Esophagus mucosa (tissue), 1 donor: Measurements from ENCODE around the gene PHF13. TPM values are rescaled to one million over a fixed set of nuclear protein-coding genes. Genes with fewer than 3 reads are reported as not detected.

Experiments used
- ATAC-seq: fragments of 200-7000 bp; cut with Tn5 transposase; one replicate; pipeline ENCODE4 v1.9.1; 2020
- total RNA-seq: library from RNA; stranded (reverse); gene quantifications from one replicate; pipeline ENCODE4 v1.2.4, GENCODE V29; 2023
- donor health status: DM: yes; HTN: yes; CAD: no.

Gene PHF13
- total RNA-seq, 1 donor from 2014 or later: 7.5 TPM

DNA sequence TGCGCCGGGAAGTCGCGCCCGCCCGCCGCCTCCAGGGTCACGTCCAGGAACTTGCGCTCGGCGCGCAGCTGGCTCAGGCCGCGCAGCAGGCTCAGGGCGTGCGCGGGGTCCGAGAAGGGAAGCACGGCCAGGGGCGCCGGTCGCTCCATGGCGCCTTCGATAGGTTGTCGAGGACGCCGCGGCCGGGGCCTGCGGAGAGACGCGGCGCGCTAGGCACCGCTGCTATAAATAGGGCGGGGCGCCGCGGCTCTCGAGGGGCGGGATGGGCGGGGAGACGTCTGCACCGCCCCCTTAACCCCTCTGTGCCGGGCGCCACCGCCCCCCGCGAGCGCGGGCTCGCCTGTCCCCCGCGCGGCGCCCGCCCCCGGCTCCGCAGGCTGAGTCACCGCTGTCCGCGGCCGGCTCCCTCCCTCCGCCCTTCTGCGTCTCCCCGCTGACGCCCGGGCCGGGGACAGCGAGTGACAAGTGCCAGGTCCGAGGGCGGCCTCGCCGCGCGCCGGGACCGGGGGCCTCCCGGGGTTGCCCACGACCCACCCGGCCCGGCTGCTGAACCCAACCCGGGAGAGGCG, 10.8 kb upstream of the PHF13 start, which contains the start of gene KLHL21:
Gene KLHL21 (minus strand): TSS at position 201 of the 569 bp plus-strand sequence. CDS start 52 bp downstream, at position 149.
- peak; percentile 69 for ATAC-seq

- ATAC-seq: no peak
These were observed 10.2 kb upstream of the PHF13 start for GRCh38 chr1:6603238-6603914.

DNA sequence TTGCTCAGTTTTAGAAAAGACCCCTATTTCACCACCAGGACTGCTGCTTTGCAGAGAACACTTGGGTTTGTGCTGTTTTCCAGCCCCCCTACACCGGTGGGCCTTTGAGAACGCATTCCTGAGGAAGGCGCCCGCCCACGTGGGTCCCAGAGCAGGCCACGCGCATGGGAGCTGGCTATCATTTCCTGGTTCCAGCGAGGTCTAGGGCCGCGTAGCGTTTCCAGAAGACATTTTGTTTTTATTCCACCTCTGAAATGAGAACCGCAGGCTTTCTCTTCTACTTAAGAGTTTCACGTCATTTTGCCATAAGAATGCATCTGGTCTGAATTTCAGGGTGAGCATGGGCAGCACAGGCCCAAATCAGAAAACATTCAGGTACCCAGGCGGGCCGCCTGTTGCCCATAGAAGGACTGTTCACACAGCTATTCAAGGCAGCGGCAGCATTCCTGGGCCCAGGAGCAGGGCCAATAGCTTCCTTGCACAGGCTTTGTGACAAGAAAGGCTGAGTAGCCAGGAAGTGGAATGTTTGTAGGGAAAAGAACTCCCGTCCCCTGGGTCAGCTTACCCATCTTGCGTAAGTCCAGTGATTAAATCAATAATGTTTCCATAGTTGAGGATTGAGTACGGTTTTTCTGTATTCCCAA, 9.5 kb upstream of the PHF13 start:
- ATAC-seq: no peak

- ATAC-seq: peak; percentile 42
These were observed 730 bp upstream of the PHF13 start for GRCh38 chr1:6612641-6613360.

DNA sequence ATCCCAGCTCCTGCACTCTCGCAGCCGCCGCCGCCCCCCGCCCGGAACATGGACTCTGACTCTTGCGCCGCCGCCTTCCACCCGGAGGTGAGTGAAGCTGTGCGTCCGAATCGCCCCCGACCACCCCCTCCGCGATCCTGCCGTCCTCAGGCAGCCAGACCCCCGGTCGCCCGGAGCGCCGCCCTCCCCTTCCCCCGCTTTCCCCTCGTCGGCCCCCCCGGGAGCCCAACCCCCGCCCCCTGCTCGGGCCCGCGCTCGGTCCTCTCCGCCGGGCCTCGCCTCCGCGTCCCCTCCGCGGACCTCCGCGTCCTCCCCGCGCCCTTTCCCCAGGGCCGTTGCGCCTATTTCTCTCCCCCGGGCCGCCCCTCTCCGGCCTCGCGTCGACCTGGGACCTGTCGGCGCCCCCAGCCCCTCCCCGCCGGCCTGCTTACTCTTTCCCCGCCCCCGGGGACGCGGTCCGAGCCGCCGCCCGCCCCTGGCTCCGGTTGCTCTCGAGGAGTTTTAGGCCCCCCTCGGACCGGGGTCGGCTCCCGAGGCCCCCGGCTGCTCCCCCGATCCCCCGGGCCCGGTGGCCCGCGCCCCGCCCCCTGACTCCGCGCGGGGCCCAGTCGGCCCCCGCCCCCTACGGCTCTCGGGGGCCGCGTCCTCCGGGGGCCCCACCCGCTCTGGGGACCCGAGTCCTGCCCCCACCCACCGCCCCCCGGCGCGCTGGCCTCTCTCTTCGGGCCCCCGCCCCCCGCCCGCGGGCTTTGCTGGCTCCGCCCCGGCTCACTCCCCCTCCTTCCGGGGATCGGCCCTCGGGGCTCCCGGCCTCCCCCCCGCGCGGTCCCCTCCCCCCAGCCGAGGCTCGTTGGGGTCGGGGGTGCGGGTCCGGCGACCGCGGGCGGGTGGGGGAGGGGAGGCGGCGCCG, 743 bp downstream of the PHF13 start:
- ATAC-seq: peak; percentile 7

- no peak for ATAC-seq
These were observed 1.6 kb downstream of the PHF13 start for GRCh38 chr1:6614929-6615785.

DNA sequence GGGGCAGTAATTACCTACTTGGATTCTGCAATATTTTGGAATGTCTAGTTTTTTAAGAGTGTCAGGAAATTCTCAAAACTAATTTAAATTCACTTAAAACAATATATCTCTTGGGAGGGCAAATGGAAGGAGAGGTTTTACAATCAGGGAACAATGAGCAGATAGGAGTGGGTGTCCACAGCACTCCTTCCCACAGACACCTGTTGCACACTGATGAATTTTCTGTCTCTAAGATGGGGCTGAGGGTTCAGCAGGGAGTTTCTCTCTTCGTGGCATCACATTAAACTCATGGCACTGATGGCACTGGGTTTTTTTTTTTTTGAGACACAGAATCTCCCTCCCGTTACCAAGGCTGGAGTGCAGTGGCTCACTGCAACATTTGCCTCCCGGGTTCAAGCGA, 5.5 kb downstream of the PHF13 start:
- ATAC-seq: no peak

DNA sequence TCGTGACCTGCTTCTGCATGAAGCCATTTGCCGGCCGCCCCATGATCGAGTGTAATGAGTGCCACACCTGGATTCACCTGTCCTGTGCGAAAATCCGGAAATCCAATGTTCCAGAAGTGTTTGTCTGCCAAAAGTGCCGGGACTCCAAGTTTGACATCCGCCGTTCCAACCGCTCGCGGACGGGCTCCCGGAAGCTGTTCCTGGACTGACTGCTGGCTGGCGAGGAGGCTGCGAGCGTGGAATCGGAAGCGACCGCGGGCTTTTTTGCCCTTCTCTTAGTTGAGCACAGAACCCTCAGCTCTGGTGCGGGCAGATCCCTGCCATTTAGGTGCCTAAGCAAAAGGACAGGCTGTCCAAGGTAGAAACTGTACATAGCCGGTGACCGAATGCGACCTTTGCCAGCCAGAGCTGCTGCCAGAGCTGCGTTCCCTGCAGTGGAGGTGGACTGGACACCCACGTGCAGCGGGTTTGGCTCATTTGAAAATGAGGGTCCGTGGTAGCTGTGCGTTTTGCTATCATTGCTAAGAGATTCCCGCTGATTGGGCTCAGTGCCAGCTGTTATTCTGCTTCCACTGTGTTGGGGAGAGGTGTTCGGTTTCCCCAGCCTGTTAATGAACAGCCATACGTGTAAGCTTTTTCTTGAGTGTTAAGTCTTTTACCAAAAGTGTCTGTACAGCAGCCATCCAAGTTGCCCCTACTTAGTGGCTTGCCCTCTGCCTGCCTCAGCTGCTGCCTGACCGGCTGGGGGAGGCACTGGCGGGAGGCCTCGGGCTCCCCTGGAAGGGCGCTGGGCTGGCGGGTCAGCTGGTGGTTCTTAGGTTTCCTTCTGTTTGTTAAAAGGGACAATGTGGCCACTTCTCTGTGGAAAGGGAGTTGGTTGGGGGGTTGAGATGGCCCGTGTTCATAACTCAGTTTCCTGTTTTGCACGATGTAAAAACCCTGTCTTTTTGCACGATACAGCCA, 8.2 kb downstream of the PHF13 start:
- ATAC-seq: no peak

- no peak for ATAC-seq
These were observed 9.0 kb downstream of the PHF13 start for GRCh38 chr1:6622396-6623152.

DNA sequence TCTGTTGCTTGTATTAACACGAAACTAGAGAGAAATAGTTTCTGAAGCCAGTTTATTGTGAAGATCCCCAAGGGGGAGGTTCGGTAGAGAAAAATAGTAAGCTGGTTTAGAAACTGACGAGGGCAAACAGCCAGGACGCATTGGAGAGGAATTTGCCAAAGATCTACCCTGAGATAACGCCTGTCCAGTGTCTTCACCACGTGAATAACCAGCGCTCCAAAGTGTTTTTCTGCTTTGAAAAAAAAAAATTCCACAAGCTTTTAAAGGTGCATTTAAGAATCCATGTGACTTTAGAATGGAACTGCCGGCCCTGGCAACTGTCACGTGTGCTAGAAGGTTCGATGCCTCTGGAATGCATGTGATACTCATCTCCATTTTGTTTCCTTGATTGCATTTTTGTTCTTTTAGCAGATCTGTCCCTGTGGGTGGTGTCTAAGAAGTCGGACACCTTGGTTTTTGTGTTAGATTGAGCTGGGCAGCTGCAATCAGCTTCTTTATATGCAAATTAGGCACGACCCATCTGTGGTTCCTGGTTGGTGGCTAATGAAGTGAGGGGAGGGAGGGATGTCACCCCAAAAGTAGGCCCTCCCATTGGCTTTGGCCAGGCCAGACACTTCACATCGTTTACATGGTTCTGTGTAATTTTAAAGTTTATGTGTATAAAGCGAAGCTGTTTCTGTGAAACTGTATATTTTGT, 9.9 kb downstream of the PHF13 start:
- no peak for ATAC-seq

- peak; percentile 90 for ATAC-seq
These were observed 11.4 kb downstream of the PHF13 start, which contains the start of gene THAP3 for GRCh38 chr1:6624710-6625583. Gene THAP3, plus strand, starts transcription at chr1:6624868. Its CDS starts 351 bp downstream, at chr1:6625219.

DNA sequence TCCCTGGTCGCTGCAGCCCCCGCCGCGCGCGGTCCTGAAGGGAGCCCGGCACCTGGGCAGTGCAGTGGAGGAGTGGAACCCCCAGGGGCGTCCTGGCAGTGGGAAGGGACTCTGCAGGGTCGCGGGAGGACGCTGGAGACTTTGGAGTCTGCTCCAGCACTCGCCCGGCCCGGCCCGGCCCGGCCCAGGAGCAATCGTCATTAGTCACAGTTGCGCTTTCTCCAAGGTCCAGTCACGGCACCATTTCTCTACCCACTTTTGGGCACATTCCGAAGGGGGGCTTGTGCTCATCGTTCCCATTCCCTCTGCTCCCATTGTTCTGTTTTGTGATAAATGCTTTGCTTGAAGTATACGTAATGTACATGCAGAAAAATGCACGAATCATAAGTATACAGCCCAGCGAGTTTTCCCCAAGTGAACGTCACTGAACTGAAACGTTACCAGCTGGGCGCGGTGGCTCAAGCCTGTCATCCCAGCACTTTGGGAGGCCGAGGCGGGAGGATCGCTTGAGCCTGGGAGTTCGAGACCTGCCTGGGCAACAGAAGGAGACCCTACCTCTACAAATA, 12.1 kb downstream of the PHF13 start:
- ATAC-seq: peak; percentile 5

DNA sequence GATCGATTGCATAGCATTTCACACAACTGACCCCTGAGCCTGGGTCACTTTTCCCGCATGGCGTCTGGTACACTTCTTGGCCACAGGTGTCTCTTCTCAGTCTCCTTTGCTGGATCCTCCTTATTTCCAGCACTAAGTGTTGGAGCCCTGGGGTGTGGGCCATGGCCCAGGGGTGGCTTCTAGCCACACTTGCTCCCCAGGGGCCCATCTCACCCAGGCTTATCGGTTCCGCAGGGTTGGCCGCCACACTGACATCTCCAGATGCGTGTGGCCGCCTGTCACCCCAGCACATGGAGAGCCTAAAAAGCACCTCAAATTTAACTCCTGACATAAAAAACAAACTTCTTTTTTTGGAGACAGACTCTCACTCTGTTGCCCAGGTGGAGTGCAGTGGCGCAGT, 13.5 kb downstream of the PHF13 start:
- no peak for ATAC-seq

- ATAC-seq: no peak
These were observed 14.5 kb downstream of the PHF13 start for GRCh38 chr1:6627841-6628545.

- no peak for ATAC-seq
These were observed 15.5 kb downstream of the PHF13 start for GRCh38 chr1:6628971-6629479.

- ATAC-seq: no peak
These were observed 16.5 kb downstream of the PHF13 start for GRCh38 chr1:6630027-6630426.
